Right renal pelvis (tissue), 4 donors: Measurements from ENCODE around the gene CXCL6. TPM values are rescaled to one million over a fixed set of nuclear protein-coding genes. Genes with fewer than 3 reads are reported as not detected.

Source experiments
- DNase-seq, 4 donors: peaks; one replicate each; pipeline ENCODE4 v3.0.0-alpha.2; 2013; ENCODE audit warnings: low read depth in 4 of 4, low spot score in 3 of 4, missing footprints in 1 of 4
- polyA plus RNA-seq, 4 donors: library from polyadenylated mRNA; unstranded; fragments of 120-200 nt; gene quantifications; one replicate each; pipeline ENCODE4 v1.2.1, GENCODE V29; 2013; ENCODE audit not compliant: insufficient read length in 4 of 4

The CXCL6 gene
- under 1 TPM in 3 of 4 donors, not detected in 1; 0.08 to 0.26 (median 0.11) TPM for polyA plus RNA-seq

DNA sequence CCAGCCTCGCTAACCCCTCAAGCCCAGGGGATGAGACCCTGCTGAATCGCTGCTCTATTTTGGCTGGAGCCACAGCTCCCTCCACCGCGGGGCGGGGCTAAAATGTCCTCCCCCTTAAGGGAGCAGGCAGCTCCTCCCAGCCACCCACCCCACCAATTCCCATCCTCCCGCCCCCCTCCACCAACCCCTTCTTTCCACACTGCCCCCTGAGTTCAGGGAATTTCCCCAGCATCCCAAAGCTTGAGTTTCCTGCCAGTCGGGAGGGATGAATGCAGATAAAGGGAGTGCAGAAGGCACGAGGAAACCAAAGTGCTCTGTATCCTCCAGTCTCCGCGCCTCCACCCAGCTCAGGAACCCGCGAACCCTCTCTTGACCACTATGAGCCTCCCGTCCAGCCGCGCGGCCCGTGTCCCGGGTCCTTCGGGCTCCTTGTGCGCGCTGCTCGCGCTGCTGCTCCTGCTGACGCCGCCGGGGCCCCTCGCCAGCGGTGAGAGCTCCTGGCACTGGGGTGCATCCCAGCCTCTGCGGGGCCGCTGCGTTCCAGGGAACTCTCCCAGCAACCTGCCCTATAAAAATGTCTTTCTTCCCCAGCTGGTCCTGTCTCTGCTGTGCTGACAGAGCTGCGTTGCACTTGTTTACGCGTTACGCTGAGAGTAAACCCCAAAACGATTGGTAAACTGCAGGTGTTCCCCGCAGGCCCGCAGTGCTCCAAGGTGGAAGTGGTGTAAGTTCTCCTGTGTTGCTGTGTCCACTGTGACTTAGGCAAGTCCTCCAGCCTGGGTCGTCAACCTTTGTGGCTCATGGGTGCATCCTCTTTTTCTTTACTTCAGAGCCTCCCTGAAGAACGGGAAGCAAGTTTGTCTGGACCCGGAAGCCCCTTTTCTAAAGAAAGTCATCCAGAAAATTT, at the start of gene CXCL6:
Gene CXCL6, plus strand, starts transcription at position 306 of the 907 bp plus-strand sequence. Its CDS starts 73 bp downstream, at position 379.
- DNase-seq = no peak

DNA sequence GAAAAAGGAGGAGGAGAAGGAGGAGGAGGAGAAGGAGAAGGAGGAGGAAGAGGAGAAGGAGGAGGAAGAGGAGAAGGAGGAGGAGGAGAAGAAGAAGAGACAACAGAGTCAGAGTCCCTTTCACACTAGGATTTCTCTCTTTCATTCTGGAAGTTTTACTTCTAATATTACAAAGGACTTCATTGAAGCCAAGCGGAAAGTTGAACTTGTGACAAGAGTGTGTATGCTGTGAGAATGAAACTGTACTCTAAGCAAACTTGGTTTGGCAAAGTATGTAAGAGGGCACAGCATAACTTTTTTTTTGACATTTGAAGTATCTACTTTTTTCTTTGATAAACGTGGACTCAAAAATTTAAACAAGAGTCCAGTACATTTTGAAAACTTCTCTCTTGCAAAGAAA, 48.1 kb upstream of the CXCL6 start:
- DNase-seq = no peak

DNA sequence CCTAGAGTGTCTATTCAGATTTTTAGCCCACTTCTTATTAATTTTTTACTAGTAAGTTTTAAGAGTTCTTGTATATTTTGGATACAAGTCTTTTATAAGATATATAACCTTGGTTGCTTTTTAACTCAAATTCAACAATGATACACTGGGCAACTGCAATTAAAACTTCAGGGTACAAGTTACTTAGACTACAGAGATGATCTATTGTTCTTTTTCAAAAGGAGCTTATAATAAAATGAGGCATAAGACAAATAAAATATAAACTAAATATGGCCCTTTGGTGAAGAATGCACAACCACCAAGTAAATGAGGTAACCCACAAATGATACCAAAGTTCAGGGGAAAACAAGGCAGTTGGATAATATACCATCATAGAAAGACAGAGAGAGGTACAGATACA, 37.6 kb upstream of the CXCL6 start:
- no peak for DNase-seq

DNA sequence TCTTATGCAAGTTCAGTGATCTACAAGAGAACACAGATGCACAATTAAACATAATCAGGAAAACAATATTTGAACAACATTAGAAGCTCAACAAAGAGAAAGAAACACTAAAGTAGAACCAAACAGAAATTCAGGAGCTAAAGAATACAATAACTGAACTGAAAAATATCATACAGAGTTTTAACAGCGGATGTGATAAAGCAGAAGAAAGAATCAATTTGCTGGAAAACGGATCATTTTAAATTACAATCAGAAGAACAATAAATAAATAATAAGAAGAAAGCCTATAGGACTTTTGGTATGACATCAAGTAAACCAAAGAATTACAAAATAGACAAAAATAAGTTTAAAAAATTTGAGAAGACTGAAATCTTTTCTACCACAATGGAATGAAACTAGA, 36.3 kb upstream of the CXCL6 start:
- no peak for DNase-seq

DNA sequence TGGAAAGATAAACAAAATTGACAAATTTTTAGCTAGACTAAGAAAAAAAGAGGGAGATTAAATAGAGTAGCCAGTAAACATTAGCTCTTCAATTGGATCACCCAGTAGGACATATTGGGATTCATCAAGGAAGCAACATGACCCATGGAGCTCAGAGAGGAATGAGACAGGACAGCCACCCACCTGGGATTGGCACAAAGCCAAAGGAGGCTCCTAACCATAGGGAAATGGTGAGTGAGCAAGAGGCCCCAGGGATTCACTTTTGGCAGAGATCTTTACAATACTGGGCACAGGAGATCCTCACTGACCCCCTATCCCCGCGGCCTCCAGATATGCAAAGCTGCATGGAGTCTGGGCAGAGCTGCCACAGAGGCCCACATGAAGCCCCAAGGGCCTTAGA, 34.8 kb upstream of the CXCL6 start:
- DNase-seq = no peak

DNA sequence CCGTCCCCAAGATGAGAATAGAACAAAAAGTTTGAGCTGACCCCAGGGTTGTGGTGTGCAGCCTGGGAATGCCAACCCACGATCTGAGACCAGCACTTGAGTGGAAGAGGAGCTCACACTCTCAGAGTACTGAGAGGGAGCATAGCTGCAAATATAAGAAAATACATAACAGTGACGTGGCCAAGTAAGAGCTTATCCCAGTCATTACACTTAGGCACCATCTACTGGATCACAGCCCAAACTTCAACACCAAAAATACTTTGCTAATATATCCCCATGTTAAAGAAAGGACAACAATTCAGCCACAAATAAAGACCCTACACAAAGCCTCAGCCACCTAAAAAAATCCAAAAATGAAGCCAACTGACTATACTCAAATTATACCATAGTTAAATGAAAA, 33.3 kb upstream of the CXCL6 start:
- DNase-seq = no peak

DNA sequence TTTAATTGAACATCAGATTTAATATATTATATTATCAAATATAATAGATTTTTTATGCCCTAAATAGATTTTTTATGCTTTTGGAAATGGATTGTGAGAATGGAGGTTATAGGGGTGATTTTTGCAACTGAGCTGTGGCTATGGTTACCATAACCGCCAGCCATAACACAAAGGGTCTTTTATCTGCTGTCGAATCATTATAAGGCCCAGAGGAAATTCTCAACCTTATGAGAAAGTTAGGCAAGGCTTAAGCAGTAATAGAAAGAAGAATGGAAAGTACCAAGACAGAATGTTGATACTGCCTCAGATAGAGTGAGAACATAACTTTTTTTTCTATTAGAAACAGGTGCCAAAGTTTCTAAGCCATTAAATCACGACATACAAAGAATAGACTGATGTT, 26.3 kb upstream of the CXCL6 start:
- no peak for DNase-seq

DNA sequence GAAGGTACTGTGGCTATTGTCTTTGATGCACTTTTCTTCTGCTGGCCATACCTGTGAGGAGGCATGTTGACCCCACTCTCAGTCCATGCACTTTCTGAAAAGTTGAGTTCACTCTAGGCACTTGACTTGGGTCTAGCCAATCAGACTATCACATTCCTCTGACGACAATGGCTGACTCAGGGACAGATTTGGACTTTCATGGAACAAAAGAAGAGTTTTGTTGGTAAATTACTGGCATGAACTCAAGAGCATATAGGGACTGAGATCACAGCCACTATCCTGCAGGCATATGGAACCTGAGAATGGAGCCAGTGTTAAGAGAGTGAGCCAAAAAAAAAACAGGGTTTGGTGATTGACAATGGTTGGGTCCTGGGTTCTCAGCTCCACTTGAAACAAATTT, 24.6 kb upstream of the CXCL6 start:
- DNase-seq = no peak

DNA sequence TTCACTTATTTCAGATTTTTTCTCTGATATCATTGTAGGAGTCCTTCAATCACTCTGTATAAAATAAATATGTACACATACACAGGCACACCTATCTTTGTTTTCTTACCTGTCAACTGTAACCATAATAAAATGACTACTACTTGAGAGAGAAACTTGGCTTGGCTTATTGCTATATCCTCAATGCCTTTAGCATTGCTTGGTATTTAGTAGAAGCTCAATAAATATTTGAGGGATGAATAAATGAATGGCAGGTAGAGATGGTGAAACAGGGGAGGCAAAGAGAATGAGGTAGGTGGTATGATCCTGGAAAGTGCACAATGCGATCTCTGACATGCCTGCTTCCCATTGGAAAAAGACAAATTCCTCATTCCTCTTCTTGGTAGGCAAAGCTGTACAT, 21.8 kb upstream of the CXCL6 start:
- no peak for DNase-seq

DNA sequence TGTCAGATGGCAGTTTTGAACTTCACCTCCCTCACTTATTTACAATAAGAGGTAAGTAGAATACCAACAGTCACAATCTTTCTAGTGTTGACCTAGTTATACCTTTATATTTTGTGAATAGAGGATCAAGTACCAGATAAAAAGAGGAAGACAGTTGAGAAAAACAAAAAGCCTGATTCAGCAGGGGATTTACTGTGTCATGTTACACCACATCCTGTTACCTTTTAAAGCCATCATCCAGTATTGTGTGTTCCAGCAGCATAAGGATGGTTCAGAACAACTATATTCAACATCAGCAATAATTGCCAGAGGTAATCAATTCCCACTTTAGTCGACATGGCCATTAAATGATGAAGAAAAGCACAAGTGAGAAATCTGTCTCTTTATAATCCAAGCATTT, 21.3 kb upstream of the CXCL6 start:
- no peak for DNase-seq

DNA sequence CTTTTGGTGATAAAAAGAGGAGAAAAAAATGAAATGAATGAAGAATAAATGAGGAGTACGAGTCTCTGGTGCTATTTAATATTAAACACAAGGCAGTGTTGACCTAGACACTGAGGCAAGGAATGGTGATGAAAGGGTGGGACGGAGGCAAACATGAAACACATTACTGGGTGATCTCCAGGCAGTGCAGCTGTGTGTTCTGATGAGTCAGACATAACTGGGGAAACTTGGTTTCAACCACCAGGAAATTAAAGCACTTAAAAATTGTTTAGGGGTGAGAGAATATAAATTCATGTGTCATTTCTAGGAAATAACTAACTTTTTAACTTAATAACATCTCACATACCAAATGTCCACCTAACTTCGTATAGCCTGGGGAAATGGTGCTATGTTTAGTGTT, 19.7 kb upstream of the CXCL6 start:
- DNase-seq = no peak

DNA sequence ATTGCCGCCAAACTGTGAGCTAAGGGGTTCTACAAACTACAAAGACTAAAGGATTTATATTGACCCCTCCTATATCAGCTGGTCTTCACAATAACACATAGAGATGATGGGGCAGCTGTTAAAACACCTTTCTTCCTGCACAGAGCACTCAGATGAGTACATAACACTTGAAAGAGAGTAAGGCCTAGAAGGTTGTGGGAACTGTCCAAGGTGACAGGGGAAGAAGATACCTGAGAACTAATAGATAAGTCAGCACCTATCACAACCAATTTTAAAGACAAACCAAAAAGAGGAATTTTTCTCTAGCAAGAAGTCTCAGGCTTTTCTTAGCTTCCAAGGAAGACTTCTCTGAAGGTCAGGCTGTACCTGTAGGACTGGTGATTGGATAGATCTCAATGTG, 19.1 kb upstream of the CXCL6 start:
- no peak for DNase-seq

DNA sequence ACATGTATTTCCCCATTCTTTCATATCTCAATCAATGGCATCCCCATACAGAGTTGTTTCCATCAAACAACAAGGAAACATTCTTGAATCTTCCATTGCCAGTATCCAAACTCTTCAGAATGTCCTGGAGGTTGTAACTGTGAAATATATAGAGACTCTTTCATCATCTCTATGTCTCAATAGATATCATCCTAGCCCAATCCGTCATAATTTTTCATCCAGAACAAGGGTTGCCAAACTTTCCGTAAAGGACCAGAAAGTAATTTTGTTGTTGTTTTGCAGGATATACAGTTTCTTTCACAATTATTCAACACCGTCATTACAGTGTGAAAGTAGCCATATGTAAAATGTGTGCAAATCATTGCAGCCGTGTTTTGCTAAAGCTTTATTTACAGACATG, 15.2 kb upstream of the CXCL6 start:
- no peak for DNase-seq

DNA sequence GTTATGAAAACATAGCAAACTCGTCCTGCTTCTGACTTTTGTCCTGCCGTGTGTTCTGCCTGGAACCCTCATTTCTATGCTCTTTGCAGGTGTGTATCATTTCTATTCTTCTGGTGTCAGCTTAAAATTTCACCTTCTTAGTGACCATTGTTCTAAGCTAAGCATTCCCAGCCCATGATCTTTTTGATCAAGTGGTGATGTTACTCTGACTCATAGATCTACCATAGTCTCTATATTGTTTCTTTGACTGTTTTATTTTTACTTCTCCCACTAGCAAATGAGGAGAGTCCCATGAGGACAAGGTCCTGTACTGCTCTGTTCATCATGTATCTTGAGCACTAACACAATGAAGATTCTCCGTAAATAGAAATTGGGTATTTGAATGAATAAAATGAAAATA, 14.1 kb upstream of the CXCL6 start:
- DNase-seq = no peak

DNA sequence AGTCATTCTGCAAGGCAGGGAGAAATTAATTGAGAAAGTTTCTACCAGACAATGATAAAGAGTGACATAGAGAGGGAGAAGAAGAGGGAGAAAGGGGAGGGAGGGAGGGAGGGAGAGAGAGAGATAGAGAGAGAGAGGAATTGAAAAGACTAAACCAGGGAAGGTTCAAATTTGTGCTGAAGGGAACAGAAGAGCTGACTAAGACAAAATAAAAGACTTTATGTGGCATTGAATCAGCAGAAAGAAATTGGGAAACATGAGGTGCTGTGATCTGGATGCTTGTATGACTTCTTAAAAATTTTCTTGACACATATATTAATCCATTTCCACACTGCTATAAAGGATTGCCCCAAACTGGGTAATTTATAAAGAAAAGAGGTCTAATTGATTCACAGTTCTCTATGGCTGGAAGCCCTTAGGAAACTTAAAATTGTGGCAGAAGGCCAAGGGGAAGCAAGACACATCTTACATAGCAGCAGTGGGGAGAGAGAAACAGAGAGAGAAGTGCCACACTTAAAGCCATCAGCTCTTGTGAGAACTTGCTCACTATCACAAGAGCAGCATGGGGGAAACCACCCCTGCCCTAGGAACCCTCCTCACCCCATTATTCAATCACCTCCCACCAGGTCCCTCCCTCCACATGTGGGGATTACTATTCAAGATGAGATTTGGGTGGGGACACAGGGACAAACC, 13.5 kb upstream of the CXCL6 start:
- no peak for DNase-seq

DNA sequence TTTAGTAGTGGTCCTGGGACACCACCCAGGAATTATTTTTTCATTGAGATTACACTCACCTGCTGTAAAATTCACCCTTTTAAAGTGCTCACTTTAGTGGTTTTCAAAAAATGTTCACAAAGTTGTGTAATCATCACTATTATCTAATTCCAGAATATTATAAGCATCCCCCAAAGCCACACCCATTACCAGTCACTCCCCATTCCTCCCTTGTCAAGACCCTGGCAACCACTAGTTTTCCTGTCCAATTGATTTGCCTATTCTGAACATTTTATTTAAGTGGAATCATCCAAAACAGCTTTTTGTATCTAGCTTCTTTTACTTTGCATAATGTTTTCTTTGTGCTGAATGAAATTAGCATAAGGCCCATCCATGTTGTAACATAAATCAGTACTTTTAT, 12.7 kb upstream of the CXCL6 start:
- DNase-seq = no peak

DNA sequence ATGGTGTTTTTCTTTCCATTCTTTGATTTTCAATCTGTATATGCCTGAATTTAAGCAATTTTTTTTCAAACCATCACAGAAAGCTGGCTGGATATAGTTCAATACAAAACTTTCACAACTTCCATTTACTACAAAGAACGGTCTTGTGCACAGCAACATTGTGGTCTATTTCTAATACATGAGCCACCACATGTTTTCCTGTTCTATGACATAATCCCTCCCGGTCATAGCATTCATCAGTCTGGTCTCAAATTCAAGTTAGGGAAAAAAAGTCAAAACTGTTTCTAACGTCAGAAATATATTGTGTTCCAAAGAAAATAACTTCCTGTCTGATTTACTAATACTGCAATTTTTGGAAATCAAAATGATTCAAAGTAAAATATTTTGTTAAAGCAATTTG, 7.5 kb upstream of the CXCL6 start:
- no peak for DNase-seq

DNA sequence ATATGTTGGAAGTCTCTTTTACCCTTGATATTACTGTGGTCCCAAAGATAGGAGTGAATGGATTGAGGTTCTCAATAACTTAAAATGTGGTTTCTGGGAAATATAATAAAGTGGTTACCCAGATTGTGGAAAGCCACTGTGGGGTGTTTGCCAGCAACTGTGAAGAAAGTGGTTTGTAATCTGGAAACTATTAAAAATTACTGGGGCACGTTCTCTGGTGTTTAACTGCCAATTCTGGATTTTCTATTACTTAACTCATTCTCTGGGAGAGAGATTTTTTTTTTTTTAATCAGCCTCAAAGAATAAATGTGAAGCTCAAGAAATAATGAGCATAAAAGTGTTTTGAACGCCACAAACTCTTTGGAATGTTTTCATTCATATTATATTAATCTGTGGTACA, 4.9 kb upstream of the CXCL6 start:
- DNase-seq = no peak

DNA sequence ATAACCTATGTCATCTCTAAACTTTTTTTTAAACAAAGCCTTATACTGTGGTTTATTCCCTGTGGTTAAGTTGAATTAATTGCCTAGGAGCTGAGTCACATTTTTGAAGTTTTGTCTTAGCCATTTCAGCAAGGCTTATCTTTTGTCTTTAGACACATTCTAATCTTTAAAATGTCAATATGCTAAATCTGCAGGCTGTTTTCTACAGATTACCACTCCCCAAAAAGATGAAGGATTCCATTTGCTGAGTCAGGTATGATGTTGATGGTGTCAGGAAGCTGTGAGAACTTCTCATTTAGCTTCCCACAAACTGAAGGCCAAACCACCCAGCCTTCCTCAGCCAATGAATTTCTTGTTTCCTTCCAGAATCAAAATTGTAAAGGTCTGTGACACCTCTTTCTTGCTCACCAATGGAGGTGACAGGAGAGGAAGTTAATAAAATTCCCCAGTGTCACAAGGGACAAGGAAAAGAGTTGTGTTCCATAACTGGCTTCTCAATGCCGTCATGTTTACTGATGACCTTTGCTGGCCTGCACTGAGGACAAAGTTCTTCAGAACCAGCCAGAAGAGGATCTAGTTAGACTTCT, 3.7 kb upstream of the CXCL6 start:
- no peak for DNase-seq

DNA sequence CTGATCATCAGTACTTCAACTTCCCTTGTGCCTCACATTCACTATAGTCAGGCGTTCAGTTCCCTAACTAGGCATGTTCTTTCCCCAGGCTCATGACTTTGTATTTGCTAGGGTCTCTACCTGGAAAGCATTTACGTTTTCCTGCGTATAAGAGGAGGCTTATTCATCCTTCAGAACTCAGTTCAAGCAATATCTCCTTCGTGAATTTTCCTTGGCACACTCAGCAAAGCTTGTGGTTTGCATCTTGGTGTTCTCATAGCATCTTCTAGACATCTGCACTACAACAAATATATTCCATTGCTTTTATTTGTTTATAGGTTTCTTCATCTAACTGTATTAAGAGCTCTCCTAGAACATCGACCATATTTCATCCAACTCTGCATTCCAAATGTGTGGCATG, 2.6 kb downstream of the CXCL6 start:
- DNase-seq = no peak

DNA sequence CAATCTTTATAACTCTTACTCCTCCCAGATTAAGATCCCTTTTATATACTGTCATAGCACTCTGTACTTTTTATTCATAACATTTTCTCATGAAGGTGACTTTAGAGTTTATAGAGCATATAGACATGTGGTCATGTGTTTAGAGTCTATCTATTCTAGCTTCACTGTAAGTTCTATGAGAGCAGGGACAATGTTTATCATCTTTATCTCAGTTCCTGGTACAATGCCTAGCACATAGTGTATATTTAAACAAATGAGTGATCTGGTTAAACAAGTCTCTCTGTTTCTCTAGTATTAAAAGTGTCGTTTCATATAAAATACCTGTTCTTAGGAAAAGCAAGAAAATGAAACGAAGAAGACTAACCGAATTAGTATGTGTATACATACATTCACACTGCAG, 3.2 kb downstream of the CXCL6 start:
- no peak for DNase-seq
